ENCODE results near the gene ERO1B. TPM values are rescaled to one million over a fixed set of nuclear protein-coding genes. Genes with fewer than 3 reads are reported as not detected.
"Not testable (repeated sequence)": the region's sequence is repeated elsewhere in the genome, so short reads cannot be mapped to it uniquely, and the experiment has no call there.

Gene ERO1B, protein sequence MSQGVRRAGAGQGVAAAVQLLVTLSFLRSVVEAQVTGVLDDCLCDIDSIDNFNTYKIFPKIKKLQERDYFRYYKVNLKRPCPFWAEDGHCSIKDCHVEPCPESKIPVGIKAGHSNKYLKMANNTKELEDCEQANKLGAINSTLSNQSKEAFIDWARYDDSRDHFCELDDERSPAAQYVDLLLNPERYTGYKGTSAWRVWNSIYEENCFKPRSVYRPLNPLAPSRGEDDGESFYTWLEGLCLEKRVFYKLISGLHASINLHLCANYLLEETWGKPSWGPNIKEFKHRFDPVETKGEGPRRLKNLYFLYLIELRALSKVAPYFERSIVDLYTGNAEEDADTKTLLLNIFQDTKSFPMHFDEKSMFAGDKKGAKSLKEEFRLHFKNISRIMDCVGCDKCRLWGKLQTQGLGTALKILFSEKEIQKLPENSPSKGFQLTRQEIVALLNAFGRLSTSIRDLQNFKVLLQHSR
- total RNA-seq = 1 to 10 TPM; 4.9 to 5.6 TPM
- 4.2 TPM for polyA plus RNA-seq (2013, experiment 1 of 2)
- 4.5 TPM for polyA plus RNA-seq (2013, experiment 2 of 2)
- long read RNA-seq, experiment 1, partial matches to known transcripts = 1 of 4 reads
- long read RNA-seq, experiment 1, other reads (novel, unspliced or antisense) = 3 of 4 reads
- long read RNA-seq, experiment 2, partial matches to known transcripts = 1 of 10 reads
- long read RNA-seq, experiment 2, other reads (novel, unspliced or antisense) = 9 of 10 reads
- long read RNA-seq, experiment 3, partial matches to known transcripts = 0 of 6 reads
- long read RNA-seq, experiment 3, other reads (novel, unspliced or antisense) = 6 of 6 reads
- long read RNA-seq, experiment 4, partial matches to known transcripts = 0 of 3 reads
- long read RNA-seq, experiment 4, other reads (novel, unspliced or antisense) = 3 of 3 reads

DNA sequence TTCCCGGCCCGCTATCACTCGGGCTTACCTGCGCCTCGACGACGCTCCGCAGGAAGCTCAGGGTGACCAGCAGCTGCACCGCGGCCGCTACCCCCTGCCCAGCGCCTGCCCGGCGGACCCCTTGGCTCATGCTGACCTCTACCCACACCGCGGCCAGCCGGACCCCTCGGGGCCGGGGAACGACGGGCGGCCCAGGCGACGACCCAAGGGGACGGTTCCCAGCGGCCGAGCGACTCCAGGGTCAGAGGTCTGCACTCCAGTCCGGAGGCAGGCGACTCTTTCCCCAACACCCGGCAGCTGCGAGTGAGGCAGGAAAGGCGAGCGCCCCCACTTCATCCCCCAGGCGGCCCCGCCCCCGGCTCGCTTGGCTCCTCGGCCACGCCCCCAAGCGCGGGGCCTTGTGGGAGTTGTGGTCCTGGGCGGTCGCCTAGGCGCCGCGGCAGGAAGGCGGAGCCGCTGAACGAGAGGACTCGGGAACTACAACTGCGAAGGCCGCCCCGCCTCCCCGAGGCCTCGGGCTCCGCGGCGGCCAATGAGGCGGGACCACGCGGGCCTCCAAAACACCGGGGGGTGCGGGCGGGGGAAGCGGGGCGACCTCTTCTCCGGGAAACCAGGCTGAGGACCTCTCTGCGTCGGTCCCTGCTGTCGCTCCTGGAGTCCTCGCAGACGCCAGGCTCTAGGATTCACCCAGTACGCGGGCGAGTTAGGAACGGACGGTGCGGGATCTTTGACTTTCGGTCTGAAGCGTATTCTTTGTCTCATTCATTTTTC, at the start of gene ERO1B:
Gene ERO1B, minus strand, starts transcription at position 305 of the 771 bp plus-strand sequence. Its CDS starts 175 bp downstream, at position 130.
- Mint-ChIP-seq H3K4me1 (no peaks in the 10 kb centered on the region), H3K27ac (peak within 1 kb of the TSS; percentile 77), H3K27me3 (ENCODE audit: insufficient read depth) (peaks cover 49% of the 10 kb centered on the region), H3K4me3 (peak within 1 kb of the TSS; percentile 78), H3K36me3 (ENCODE audit: low read depth) (no peaks in the 10 kb centered on the region), H3K9me3 (no peaks in the 10 kb centered on the region)
- H3K9ac ChIP-seq (ENCODE audit: extremely low read depth, low read length, poor library complexity, severe bottlenecking) = peak within 1 kb of the TSS; percentile 84
- peaks cover 5% of the 10 kb centered on the region for H3K4me1 ChIP-seq (ENCODE audit: control insufficient read depth, insufficient read depth, low read length)
- peak within 1 kb of the TSS; percentile 85 for H3K4me3 ChIP-seq (ENCODE audit: low read length)
- peaks cover 22% of the 10 kb centered on the region for H3K27me3 ChIP-seq (ENCODE audit: control insufficient read depth, insufficient read depth, low read length, poor library complexity, severe bottlenecking)
- peak; percentile 99 for DNase-seq
- H3K9me3 ChIP-seq (ENCODE audit: control insufficient read depth, low read length) = no peaks in the 10 kb centered on the region
- 0% methylated on average over 38 to 81 of the region's 81 CpGs for WGBS, 2 experiments (ENCODE audit: insufficient coverage in 1 of 2, insufficient read length in 1 of 2)
- H3K27ac ChIP-seq (ENCODE audit: low read depth, low read length) = no peak within 1 kb of the TSS
- TF ChIP-seq, protein P1, sequence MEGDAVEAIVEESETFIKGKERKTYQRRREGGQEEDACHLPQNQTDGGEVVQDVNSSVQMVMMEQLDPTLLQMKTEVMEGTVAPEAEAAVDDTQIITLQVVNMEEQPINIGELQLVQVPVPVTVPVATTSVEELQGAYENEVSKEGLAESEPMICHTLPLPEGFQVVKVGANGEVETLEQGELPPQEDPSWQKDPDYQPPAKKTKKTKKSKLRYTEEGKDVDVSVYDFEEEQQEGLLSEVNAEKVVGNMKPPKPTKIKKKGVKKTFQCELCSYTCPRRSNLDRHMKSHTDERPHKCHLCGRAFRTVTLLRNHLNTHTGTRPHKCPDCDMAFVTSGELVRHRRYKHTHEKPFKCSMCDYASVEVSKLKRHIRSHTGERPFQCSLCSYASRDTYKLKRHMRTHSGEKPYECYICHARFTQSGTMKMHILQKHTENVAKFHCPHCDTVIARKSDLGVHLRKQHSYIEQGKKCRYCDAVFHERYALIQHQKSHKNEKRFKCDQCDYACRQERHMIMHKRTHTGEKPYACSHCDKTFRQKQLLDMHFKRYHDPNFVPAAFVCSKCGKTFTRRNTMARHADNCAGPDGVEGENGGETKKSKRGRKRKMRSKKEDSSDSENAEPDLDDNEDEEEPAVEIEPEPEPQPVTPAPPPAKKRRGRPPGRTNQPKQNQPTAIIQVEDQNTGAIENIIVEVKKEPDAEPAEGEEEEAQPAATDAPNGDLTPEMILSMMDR (conservative IDR thresholded peaks at IDR 0.05) = no peak
- H3K36me3 ChIP-seq (ENCODE audit: control insufficient read depth, insufficient read depth, low read length) = no peaks in the 10 kb centered on the region

DNA sequence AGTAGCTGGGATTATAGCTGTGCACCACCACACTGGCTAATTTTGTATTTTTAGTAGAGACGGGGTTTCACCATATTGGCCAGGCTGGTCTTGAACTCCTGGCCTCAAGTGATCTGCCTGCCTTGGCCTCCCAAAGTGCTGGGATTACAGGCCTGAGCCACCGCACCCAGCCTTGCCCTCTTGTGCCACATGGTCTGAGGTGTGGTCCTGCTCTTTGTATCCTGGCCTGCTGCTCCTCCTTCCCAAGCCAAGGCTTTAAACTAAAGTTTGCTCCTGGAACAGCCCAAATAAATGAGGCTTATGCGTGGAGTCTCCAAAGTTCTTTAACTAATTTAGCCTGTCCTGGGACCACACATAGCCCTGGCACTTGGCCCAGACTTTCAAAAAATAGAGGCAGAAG, 49.7 kb upstream of the ERO1B start:
- DNase-seq; H3K9ac ChIP-seq (ENCODE audit: extremely low read depth, low read length, poor library complexity, severe bottlenecking); H3K36me3 ChIP-seq (ENCODE audit: control insufficient read depth, insufficient read depth, low read length); H3K4me1 Mint-ChIP-seq; H3K27me3 ChIP-seq (ENCODE audit: control insufficient read depth, insufficient read depth, low read length, poor library complexity, severe bottlenecking); H3K4me1 ChIP-seq (ENCODE audit: control insufficient read depth, insufficient read depth, low read length); H3K9me3 ChIP-seq (ENCODE audit: control insufficient read depth, low read length); H3K4me3 Mint-ChIP-seq; H3K27me3 Mint-ChIP-seq (ENCODE audit: insufficient read depth); H3K9me3 Mint-ChIP-seq; H3K36me3 Mint-ChIP-seq (ENCODE audit: low read depth); H3K27ac ChIP-seq (ENCODE audit: low read depth, low read length); H3K4me3 ChIP-seq (ENCODE audit: low read length); H3K27ac Mint-ChIP-seq: not testable (repeated sequence)
- WGBS, 2 experiments (ENCODE audit: insufficient coverage in 1 of 2, insufficient read length in 1 of 2) = 91 to 92% methylated on average over 2 to 3 of the region's 3 CpGs

DNA sequence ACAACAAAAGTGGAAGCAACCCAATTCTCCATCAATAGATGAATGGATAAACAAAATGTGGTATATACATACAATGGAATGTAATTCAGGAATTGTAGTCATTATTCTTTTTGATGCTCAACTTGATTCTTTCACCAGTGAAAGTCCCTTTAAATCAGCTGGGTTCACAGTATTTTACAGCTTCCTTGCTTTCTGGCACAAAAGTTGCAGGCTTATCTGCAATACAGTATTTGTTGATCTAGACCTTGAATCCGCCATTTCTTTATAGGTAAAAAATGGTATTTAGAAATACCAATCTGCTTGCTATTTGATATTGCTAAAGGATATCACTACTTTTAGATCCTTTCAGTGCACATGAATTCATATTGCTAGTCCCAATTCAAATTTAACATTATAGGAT, 44.7 kb upstream of the ERO1B start:
- Mint-ChIP-seq H3K4me3 (no peak overlapping the region), H3K36me3 (ENCODE audit: low read depth) (no peaks in the 10 kb centered on the region), H3K27me3 (ENCODE audit: insufficient read depth) (peaks cover 2% of the 10 kb centered on the region), H3K27ac (no peak overlapping the region), H3K9me3 (peaks cover 26% of the 10 kb centered on the region), H3K4me1 (no peaks in the 10 kb centered on the region)
- no peak overlapping the region for H3K27ac ChIP-seq (ENCODE audit: low read depth, low read length)
- no peaks in the 10 kb centered on the region for H3K27me3 ChIP-seq (ENCODE audit: control insufficient read depth, insufficient read depth, low read length, poor library complexity, severe bottlenecking)
- WGBS, 2 experiments (ENCODE audit: insufficient coverage in 1 of 2, insufficient read length in 1 of 2) = 0% methylated on average over 1 of the region's 1 CpG; no CpG with 5 or more reads in 1 of the 2 experiments
- H3K4me1 ChIP-seq (ENCODE audit: control insufficient read depth, insufficient read depth, low read length) = no peaks in the 10 kb centered on the region
- H3K36me3 ChIP-seq (ENCODE audit: control insufficient read depth, insufficient read depth, low read length) = no peaks in the 10 kb centered on the region
- no peak overlapping the region for H3K9ac ChIP-seq (ENCODE audit: extremely low read depth, low read length, poor library complexity, severe bottlenecking)
- no peak overlapping the region for H3K4me3 ChIP-seq (ENCODE audit: low read length)
- peaks cover 13% of the 10 kb centered on the region for H3K9me3 ChIP-seq (ENCODE audit: control insufficient read depth, low read length)
- TF ChIP-seq, protein P1 (conservative IDR thresholded peaks at IDR 0.05) = no peak
- DNase-seq = no peak
